Upper lobe of left lung (tissue), 4 donors: ENCODE data around the gene POLA2.

Experiments
- POLR2A ChIP-seq, 4 donors: fragments of 450-650 bp; IDR thresholded peaks; one replicate each; pipeline ENCODE4 v1.5.1; 2016 to 2017; ENCODE audit warnings: antibody characterized with exemption in 4 of 4, mild to moderate bottlenecking in 2 of 4
- POLR2AphosphoS5 ChIP-seq, 2 donors: sonication (generic); formaldehyde crosslinking; IDR thresholded peaks; one replicate each; pipeline ENCODE4 v1.5.1; 2017; ENCODE audit warnings: antibody characterized with exemption in 2 of 2
- TF ChIP-seq, protein P1 (sequence below), 6 experiments: fragments of 450-650 bp in 4 of 6; fragments of 200-600 bp in 2 of 6; sonication (generic) in 2 of 6; IDR thresholded peaks; one replicate each; pipeline ENCODE4 v1.5.1; 2016 to 2019; ENCODE audit warnings: antibody characterized with exemption in 6 of 6

DNA sequence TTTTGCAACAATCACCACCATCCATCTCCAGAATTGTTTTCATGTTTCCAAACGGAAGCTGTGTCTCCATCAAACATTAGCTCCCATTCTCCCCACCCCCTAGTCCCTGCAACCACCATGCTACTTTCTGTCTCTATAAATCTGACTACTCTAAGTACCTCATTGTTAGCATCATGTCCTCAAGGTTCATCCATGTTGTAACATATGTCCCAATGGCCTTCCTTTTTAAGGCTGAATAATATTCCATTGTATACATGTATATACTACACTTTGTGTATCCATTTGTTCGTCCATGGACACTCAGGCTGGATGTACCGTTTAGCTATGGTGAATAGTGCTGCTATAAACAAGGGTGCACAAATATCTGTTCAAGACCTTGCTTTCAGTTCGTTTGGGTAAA, 63.7 kb downstream of the POLA2 start:
- TF ChIP-seq, protein P1, sequence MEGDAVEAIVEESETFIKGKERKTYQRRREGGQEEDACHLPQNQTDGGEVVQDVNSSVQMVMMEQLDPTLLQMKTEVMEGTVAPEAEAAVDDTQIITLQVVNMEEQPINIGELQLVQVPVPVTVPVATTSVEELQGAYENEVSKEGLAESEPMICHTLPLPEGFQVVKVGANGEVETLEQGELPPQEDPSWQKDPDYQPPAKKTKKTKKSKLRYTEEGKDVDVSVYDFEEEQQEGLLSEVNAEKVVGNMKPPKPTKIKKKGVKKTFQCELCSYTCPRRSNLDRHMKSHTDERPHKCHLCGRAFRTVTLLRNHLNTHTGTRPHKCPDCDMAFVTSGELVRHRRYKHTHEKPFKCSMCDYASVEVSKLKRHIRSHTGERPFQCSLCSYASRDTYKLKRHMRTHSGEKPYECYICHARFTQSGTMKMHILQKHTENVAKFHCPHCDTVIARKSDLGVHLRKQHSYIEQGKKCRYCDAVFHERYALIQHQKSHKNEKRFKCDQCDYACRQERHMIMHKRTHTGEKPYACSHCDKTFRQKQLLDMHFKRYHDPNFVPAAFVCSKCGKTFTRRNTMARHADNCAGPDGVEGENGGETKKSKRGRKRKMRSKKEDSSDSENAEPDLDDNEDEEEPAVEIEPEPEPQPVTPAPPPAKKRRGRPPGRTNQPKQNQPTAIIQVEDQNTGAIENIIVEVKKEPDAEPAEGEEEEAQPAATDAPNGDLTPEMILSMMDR (IDR thresholded peaks at IDR 0.05) = no peak
- TF ChIP-seq POLR2A (IDR thresholded peaks at IDR 0.05) (no peak), POLR2AphosphoS5 (IDR thresholded peaks at IDR 0.05) (no peak)
